Measurements from ENCODE around the gene ANLN.

The ANLN gene

DNA sequence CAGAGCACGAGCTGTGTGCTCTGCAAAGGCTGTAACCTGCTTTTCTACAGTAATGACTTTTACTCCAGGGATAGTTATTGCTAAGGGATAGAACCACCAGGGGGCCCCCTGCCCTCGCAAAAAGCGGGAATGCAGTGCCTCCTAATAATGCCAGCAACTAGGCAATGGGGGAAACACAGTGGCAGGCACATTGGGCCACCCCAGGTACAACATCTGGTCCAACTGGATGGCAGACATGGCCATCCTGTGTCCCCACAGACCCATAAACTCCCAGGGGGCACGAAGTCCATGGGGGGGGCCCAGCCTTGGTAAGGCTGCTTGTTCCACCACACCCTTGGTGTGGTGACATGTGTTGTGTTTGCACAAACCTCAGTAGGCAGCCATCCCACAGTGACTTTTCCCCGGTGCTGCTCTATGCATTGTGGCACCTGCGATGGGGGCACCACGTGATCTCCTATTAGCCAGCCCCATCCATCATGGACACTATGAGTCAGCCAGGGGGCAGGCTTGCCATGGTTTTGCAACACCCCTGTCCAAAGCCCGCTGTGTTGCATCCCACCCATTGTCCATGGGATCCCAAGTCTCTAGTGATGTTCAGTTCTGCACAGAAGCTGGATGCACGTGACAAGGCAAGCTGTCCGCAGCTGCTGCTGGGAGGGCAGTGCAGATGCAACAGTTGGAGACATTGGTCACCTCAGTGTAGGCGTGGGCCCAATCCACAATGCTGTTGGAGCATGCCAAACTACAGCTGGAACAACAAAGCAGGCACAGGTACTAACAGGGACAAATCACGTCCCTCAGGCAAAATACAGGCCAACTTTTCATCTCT is 84.0 kb downstream of the ANLN start:
- Histone ChIP-seq H3K9me3 (ENCODE audit: insufficient read depth, low read depth, low read length) (no peaks in the 10 kb centered on the region), H2AFZ (ENCODE audit: low read length) (no peak overlapping the region), H3K9me2 (replicated peaks; ENCODE audit: low read depth, low read length) (no peaks in the 10 kb centered on the region), H4K20me1 (ENCODE audit: insufficient read depth, low read length, poor library complexity, severe bottlenecking) (no peaks in the 10 kb centered on the region), H3K79me2 (ENCODE audit: insufficient read depth, low read length) (no peaks in the 10 kb centered on the region), H3K4me1 (ENCODE audit: insufficient read depth, low read length, poor library complexity, severe bottlenecking) (peaks cover 20% of the 10 kb centered on the region), H3K27me3 (ENCODE audit: insufficient read depth, low read length, poor library complexity, severe bottlenecking) (no peaks in the 10 kb centered on the region), H3K4me3 (ENCODE audit: low read length, poor library complexity, severe bottlenecking) (peak overlapping the region; percentile 53), H3F3A (ENCODE audit: low read depth) (peaks cover 10% of the 10 kb centered on the region), H3K9ac (ENCODE audit: low read depth, low read length, poor library complexity, severe bottlenecking) (peak overlapping the region; percentile 4), H3K4me2 (ENCODE audit: low read depth, low read length, poor library complexity, severe bottlenecking) (peak overlapping the region; percentile 72), H3K36me3 (ENCODE audit: insufficient read depth, low read length) (no peaks in the 10 kb centered on the region)
- TF ChIP-seq, protein P1, sequence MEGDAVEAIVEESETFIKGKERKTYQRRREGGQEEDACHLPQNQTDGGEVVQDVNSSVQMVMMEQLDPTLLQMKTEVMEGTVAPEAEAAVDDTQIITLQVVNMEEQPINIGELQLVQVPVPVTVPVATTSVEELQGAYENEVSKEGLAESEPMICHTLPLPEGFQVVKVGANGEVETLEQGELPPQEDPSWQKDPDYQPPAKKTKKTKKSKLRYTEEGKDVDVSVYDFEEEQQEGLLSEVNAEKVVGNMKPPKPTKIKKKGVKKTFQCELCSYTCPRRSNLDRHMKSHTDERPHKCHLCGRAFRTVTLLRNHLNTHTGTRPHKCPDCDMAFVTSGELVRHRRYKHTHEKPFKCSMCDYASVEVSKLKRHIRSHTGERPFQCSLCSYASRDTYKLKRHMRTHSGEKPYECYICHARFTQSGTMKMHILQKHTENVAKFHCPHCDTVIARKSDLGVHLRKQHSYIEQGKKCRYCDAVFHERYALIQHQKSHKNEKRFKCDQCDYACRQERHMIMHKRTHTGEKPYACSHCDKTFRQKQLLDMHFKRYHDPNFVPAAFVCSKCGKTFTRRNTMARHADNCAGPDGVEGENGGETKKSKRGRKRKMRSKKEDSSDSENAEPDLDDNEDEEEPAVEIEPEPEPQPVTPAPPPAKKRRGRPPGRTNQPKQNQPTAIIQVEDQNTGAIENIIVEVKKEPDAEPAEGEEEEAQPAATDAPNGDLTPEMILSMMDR (conservative IDR thresholded peaks at IDR 0.05; ENCODE audit: low read length): peak; percentile 80
- TF ChIP-seq EZH2phosphoT487 (IDR thresholded peaks at IDR 0.05; ENCODE audit: borderline replicate concordance): no peak

DNA sequence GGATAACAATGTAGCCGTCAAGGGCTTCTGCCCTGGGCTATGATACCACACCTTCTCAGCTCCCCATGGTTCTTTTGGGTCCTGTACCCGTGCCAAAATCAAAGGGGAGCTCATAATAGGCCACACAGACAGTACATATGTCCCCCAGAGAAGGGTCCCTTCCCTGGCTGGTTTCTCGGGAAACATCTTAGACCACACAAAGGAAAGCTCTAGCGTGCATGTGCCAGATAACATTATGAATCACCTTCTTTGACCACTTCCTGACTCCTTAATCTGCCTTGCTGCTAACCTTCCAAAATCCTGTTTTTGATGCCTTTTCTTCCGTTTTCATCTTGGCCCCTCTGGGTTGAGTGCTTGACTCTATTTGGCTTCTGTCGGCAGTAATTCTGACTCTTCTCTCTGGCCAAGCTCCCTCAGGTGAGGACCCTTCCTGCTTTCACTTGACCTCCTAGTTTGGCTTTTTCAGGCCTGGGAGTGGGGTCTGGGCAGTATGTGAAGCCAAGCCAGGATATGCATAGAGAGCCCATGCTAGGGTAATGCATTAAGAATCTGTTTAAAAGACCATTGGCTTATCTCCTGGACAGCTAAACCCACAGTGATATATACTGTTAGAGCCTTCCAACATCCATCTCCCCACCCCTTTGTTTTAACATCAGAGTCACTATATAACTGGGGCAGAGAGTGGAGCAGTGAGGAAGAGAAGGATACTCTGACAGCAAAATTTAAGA is 84.8 kb downstream of the ANLN start:
- H3K27me3 ChIP-seq (ENCODE audit: insufficient read depth, low read length, poor library complexity, severe bottlenecking): no peaks in the 10 kb centered on the region
- H3F3A ChIP-seq (ENCODE audit: low read depth): peaks cover 10% of the 10 kb centered on the region
- H3K4me1 ChIP-seq (ENCODE audit: insufficient read depth, low read length, poor library complexity, severe bottlenecking): peaks cover 20% of the 10 kb centered on the region
- H2AFZ ChIP-seq (ENCODE audit: low read length): peak overlapping the region; percentile 23; the same call in 1 of the 2 replicates
- TF ChIP-seq EZH2phosphoT487 (IDR thresholded peaks at IDR 0.05; ENCODE audit: borderline replicate concordance): no peak
- TF ChIP-seq, protein P1 (conservative IDR thresholded peaks at IDR 0.05; ENCODE audit: low read length): no peak
- no peaks in the 10 kb centered on the region for H3K79me2 ChIP-seq (ENCODE audit: insufficient read depth, low read length)
- H3K4me2 ChIP-seq (ENCODE audit: low read depth, low read length, poor library complexity, severe bottlenecking): peak overlapping the region; percentile 72
- H4K20me1 ChIP-seq (ENCODE audit: insufficient read depth, low read length, poor library complexity, severe bottlenecking): no peaks in the 10 kb centered on the region
- H3K9me2 ChIP-seq (replicated peaks; ENCODE audit: low read depth, low read length): no peaks in the 10 kb centered on the region
- no peaks in the 10 kb centered on the region for H3K36me3 ChIP-seq (ENCODE audit: insufficient read depth, low read length)
- peak overlapping the region; percentile 25 for H3K9ac ChIP-seq (ENCODE audit: low read depth, low read length, poor library complexity, severe bottlenecking)
- peaks cover 6% of the 10 kb centered on the region; the same call in 1 of the 2 replicates for H3K9me3 ChIP-seq (ENCODE audit: insufficient read depth, low read depth, low read length)
- peak overlapping the region; percentile 53 for H3K4me3 ChIP-seq (ENCODE audit: low read length, poor library complexity, severe bottlenecking)

DNA sequence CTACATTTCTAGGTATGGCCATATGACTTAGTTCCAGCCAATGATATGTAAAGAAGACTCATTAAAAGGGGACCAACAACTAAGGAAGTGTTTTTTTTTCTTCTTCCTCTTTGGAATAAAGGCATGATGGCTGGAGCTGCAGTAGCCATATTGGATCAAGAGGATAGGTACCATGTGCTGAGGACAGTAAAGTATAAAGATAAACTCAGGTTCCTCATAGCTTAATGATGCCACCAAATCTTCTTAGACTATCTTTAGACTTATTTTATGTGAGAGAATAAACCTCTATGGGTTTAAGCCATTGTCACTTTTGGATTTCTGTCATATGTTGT is 85.3 kb downstream of the ANLN start:
- Histone ChIP-seq H2AFZ (ENCODE audit: low read length) (peak overlapping the region; percentile 23; the same call in 1 of the 2 replicates), H3K4me2 (ENCODE audit: low read depth, low read length, poor library complexity, severe bottlenecking) (peak overlapping the region; percentile 72), H3K9me2 (replicated peaks; ENCODE audit: low read depth, low read length) (no peaks in the 10 kb centered on the region), H3F3A (ENCODE audit: low read depth) (peaks cover 12% of the 10 kb centered on the region), H3K79me2 (ENCODE audit: insufficient read depth, low read length) (no peaks in the 10 kb centered on the region), H3K9me3 (ENCODE audit: insufficient read depth, low read depth, low read length) (peaks cover 7% of the 10 kb centered on the region; the same call in 1 of the 2 replicates), H3K4me3 (ENCODE audit: low read length, poor library complexity, severe bottlenecking) (peak overlapping the region; percentile 53), H3K27me3 (ENCODE audit: insufficient read depth, low read length, poor library complexity, severe bottlenecking) (no peaks in the 10 kb centered on the region), H3K9ac (ENCODE audit: low read depth, low read length, poor library complexity, severe bottlenecking) (peak overlapping the region; percentile 25), H3K36me3 (ENCODE audit: insufficient read depth, low read length) (no peaks in the 10 kb centered on the region), H3K4me1 (ENCODE audit: insufficient read depth, low read length, poor library complexity, severe bottlenecking) (peaks cover 25% of the 10 kb centered on the region), H4K20me1 (ENCODE audit: insufficient read depth, low read length, poor library complexity, severe bottlenecking) (no peaks in the 10 kb centered on the region)
- TF ChIP-seq, protein P1 (conservative IDR thresholded peaks at IDR 0.05; ENCODE audit: low read length): no peak
- TF ChIP-seq EZH2phosphoT487 (IDR thresholded peaks at IDR 0.05; ENCODE audit: borderline replicate concordance): no peak

All from Loucy (cell line).